NB4 (cell line): ENCODE measurements around the gene MIGA2.

Experiments used
- POLR2A ChIP-seq: IDR thresholded peaks from 2 replicates; pipeline ENCODE4 v1.6.1; 2011; ENCODE audit warnings: mild to moderate bottlenecking; ENCODE audit not compliant: insufficient read length; ENCODE audit errors: extremely low read depth
- TF ChIP-seq, protein P1 (sequence below): IDR thresholded peaks from one replicate; pipeline ENCODE4 v1.5.1; 2012; ENCODE audit warnings: low read depth, low read length

DNA sequence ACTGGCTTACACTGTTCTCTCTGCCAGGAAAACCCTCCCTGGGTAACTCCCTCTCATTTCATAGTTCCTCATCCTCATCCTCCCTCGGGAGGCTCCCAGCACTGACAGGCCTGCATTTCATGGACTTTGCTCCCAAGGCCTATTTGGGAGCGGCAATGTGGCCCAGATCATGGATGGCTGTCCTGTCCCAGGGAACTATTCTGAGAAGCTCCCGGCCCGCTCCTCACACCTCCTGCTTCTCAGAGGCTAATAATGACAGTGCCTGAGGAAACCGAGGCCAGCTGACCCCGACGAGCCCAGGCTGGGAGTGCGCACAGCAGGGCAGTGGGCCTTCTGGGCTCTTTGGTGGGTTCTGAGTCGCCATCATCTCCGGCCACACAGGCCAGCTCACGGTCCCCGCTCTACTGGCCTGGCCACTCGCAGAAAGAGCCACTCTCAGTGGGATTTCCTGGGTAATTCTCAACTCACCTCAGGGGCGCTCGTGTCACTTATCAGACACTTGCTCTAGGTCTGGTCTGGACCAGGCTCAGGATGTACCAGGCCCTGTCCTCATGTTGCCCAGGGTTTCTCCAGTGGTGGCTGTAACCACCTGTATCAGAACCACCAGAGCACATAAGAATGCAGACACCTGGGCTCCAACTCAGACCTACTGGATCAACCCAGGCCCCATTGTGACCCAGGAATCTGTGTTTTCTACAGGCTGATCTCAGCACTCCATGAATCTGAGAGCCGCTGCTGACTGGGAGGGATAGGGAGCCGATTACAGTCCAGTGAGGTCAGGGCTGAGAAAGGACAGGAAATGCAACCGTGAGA lies 42.5 kb downstream of the MIGA2 start:
- TF ChIP-seq, protein P1, sequence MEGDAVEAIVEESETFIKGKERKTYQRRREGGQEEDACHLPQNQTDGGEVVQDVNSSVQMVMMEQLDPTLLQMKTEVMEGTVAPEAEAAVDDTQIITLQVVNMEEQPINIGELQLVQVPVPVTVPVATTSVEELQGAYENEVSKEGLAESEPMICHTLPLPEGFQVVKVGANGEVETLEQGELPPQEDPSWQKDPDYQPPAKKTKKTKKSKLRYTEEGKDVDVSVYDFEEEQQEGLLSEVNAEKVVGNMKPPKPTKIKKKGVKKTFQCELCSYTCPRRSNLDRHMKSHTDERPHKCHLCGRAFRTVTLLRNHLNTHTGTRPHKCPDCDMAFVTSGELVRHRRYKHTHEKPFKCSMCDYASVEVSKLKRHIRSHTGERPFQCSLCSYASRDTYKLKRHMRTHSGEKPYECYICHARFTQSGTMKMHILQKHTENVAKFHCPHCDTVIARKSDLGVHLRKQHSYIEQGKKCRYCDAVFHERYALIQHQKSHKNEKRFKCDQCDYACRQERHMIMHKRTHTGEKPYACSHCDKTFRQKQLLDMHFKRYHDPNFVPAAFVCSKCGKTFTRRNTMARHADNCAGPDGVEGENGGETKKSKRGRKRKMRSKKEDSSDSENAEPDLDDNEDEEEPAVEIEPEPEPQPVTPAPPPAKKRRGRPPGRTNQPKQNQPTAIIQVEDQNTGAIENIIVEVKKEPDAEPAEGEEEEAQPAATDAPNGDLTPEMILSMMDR, result no peak
- no peak for TF ChIP-seq POLR2A
